ENCODE measurements around the gene CEACAM5.

Gene CEACAM5

GRCh38 chr19:41708481-41708880, at the start of gene CEACAM5:
CEACAM5 (plus strand) TSS chr19:41708626; CDS start chr19:41708732, 106 bp downstream.
- no peak within 1 kb of the TSS for H3K4me3 ChIP-seq (ENCODE audit: low read depth, low read length)
- H3K4me1 ChIP-seq (ENCODE audit: control insufficient read depth, insufficient read depth, low read length): no peaks in the 10 kb centered on the region
- no peak within 1 kb of the TSS for H3K9ac ChIP-seq (ENCODE audit: low read depth, low read length)
- H3K36me3 ChIP-seq (ENCODE audit: control insufficient read depth, insufficient read depth, low read length): no peaks in the 10 kb centered on the region
- no peaks in the 10 kb centered on the region for H3K9me3 ChIP-seq (ENCODE audit: control insufficient read depth, insufficient read depth, low read length)
- peaks cover 4% of the 10 kb centered on the region for H3K27me3 ChIP-seq (ENCODE audit: control insufficient read depth, insufficient read depth, low read length)

GRCh38 chr19:41666075-41666474, 42.4 kb upstream of the CEACAM5 start:
- no peak overlapping the region for H3K4me3 ChIP-seq (ENCODE audit: low read depth, low read length)
- no peaks in the 10 kb centered on the region for H3K27me3 ChIP-seq (ENCODE audit: control insufficient read depth, insufficient read depth, low read length)
- H3K4me1 ChIP-seq (ENCODE audit: control insufficient read depth, insufficient read depth, low read length): no peaks in the 10 kb centered on the region
- no peaks in the 10 kb centered on the region for H3K36me3 ChIP-seq (ENCODE audit: control insufficient read depth, insufficient read depth, low read length)
- no peaks in the 10 kb centered on the region for H3K9me3 ChIP-seq (ENCODE audit: control insufficient read depth, insufficient read depth, low read length)
- H3K9ac ChIP-seq (ENCODE audit: low read depth, low read length): no peak overlapping the region

GRCh38 chr19:41668315-41668714, 40.1 kb upstream of the CEACAM5 start:
- H3K36me3 ChIP-seq (ENCODE audit: control insufficient read depth, insufficient read depth, low read length): no peaks in the 10 kb centered on the region
- H3K9ac ChIP-seq (ENCODE audit: low read depth, low read length): no peak overlapping the region
- H3K9me3 ChIP-seq (ENCODE audit: control insufficient read depth, insufficient read depth, low read length): no peaks in the 10 kb centered on the region
- no peaks in the 10 kb centered on the region for H3K27me3 ChIP-seq (ENCODE audit: control insufficient read depth, insufficient read depth, low read length)
- H3K4me3 ChIP-seq (ENCODE audit: low read depth, low read length): no peak overlapping the region
- H3K4me1 ChIP-seq (ENCODE audit: control insufficient read depth, insufficient read depth, low read length): no peaks in the 10 kb centered on the region

DNA sequence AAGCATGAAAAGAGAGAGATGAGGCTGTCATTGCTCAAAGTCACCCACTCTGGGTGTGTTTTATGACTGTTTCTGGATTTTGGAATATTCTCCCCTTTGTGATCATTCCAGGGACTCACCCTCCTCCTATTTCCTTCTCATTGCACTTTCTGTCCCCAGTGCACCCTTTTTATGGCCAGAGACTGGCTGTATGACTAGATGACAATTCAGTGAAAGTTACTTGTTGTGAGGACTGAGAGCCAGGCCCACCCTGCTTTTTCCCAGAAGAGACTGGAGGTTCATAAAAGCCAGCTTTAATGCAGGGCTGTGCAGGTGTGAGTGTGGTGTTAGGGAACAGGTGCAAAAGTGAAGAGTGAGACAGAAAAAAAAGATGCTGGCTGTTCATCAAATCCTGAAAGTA, 37.7 kb upstream of the CEACAM5 start:
- Histone ChIP-seq H3K9ac (ENCODE audit: low read depth, low read length) (no peak overlapping the region), H3K4me3 (ENCODE audit: low read depth, low read length) (no peak overlapping the region), H3K4me1 (ENCODE audit: control insufficient read depth, insufficient read depth, low read length) (no peaks in the 10 kb centered on the region), H3K27me3 (ENCODE audit: control insufficient read depth, insufficient read depth, low read length) (no peaks in the 10 kb centered on the region), H3K36me3 (ENCODE audit: control insufficient read depth, insufficient read depth, low read length) (no peaks in the 10 kb centered on the region), H3K9me3 (ENCODE audit: control insufficient read depth, insufficient read depth, low read length) (no peaks in the 10 kb centered on the region)

DNA sequence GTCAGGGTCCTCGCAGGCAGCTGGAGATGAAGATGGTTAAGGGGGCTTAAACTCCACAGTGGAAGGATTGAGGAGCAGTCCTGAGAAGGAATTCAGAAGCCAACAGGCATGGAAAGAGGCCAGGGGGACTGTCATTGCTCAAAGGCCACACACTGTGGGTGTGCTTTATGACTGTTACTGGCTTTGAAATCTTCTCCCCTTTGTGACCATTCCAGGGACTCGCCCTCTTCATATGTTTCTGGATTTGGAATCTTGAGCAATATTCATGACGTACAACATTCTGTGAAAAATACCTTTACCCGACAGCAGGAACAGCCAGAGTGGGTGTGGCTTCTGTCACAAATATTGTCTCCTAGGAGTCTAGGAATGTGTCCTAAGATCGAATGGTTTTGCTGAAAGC, 36.9 kb upstream of the CEACAM5 start:
- no peak overlapping the region for H3K9ac ChIP-seq (ENCODE audit: low read depth, low read length)
- H3K27me3 ChIP-seq (ENCODE audit: control insufficient read depth, insufficient read depth, low read length): no peaks in the 10 kb centered on the region
- H3K4me3 ChIP-seq (ENCODE audit: low read depth, low read length): no peak overlapping the region
- no peaks in the 10 kb centered on the region for H3K36me3 ChIP-seq (ENCODE audit: control insufficient read depth, insufficient read depth, low read length)
- no peaks in the 10 kb centered on the region for H3K9me3 ChIP-seq (ENCODE audit: control insufficient read depth, insufficient read depth, low read length)
- H3K4me1 ChIP-seq (ENCODE audit: control insufficient read depth, insufficient read depth, low read length): no peaks in the 10 kb centered on the region

DNA sequence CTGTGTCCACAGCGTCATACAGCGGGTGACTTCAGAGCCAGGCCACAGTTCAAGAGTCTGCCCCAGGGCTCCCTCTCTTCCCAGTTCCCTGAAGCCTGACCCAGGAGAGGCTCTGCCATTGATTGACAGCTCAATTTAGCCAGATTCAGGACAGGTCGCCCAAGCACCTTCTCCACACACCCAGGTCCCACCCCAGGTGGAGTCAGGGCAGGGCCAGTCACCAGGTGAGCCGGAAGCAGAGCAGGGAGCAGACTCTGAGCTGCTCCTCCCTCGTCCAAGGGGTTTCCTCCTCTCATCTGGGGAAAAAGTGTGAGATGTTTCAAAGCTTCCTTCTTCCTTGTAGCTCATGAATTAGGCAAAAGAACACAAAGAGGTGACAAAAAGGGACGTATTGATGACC, 26.0 kb upstream of the CEACAM5 start:
- no peak overlapping the region for H3K4me3 ChIP-seq (ENCODE audit: low read depth, low read length)
- peaks cover 2% of the 10 kb centered on the region for H3K27me3 ChIP-seq (ENCODE audit: control insufficient read depth, insufficient read depth, low read length)
- H3K9ac ChIP-seq (ENCODE audit: low read depth, low read length): no peak overlapping the region
- H3K36me3 ChIP-seq (ENCODE audit: control insufficient read depth, insufficient read depth, low read length): no peaks in the 10 kb centered on the region
- no peaks in the 10 kb centered on the region for H3K4me1 ChIP-seq (ENCODE audit: control insufficient read depth, insufficient read depth, low read length)
- no peaks in the 10 kb centered on the region for H3K9me3 ChIP-seq (ENCODE audit: control insufficient read depth, insufficient read depth, low read length)

DNA sequence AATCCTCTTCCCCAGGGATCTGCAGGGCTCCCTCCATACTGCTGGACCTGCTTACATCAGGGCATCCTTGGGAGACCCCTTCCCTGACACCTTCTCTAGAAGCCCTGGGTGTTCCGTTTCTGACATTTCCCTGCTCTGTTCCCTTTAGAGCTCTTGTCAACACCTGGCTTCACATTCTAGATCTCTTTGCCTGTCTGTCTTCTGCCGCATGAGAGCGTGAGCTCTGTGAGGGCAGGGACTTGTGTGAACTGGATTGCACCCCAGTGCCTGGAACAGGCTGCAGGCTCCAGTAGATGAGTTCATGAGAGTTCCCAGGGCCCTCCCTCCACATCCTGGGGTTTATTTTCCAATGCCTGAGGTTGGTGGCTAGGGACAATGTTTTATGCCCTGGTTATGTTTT, 21.0 kb upstream of the CEACAM5 start:
- H3K4me1 ChIP-seq (ENCODE audit: control insufficient read depth, insufficient read depth, low read length): peaks cover 2% of the 10 kb centered on the region
- H3K4me3 ChIP-seq (ENCODE audit: low read depth, low read length): no peak overlapping the region
- H3K36me3 ChIP-seq (ENCODE audit: control insufficient read depth, insufficient read depth, low read length): no peaks in the 10 kb centered on the region
- no peaks in the 10 kb centered on the region for H3K9me3 ChIP-seq (ENCODE audit: control insufficient read depth, insufficient read depth, low read length)
- H3K27me3 ChIP-seq (ENCODE audit: control insufficient read depth, insufficient read depth, low read length): peaks cover 9% of the 10 kb centered on the region
- H3K9ac ChIP-seq (ENCODE audit: low read depth, low read length): no peak overlapping the region

GRCh38 chr19:41688098-41688497, 20.3 kb upstream of the CEACAM5 start, which contains the start of gene CEACAM7:
CEACAM7 (minus strand) TSS chr19:41688270; CDS start chr19:41688165, 105 bp downstream.
- H3K27me3 ChIP-seq (ENCODE audit: control insufficient read depth, insufficient read depth, low read length): peaks cover 10% of the 10 kb centered on the region
- H3K4me3 ChIP-seq (ENCODE audit: low read depth, low read length): no peak within 1 kb of the TSS
- no peak within 1 kb of the TSS for H3K9ac ChIP-seq (ENCODE audit: low read depth, low read length)
- no peaks in the 10 kb centered on the region for H3K36me3 ChIP-seq (ENCODE audit: control insufficient read depth, insufficient read depth, low read length)
- peaks cover 2% of the 10 kb centered on the region for H3K4me1 ChIP-seq (ENCODE audit: control insufficient read depth, insufficient read depth, low read length)
- H3K9me3 ChIP-seq (ENCODE audit: control insufficient read depth, insufficient read depth, low read length): no peaks in the 10 kb centered on the region

- H3K36me3 ChIP-seq (ENCODE audit: control insufficient read depth, insufficient read depth, low read length): no peaks in the 10 kb centered on the region
- no peak overlapping the region for H3K4me3 ChIP-seq (ENCODE audit: low read depth, low read length)
- H3K9ac ChIP-seq (ENCODE audit: low read depth, low read length): no peak overlapping the region
- H3K9me3 ChIP-seq (ENCODE audit: control insufficient read depth, insufficient read depth, low read length): no peaks in the 10 kb centered on the region
- H3K27me3 ChIP-seq (ENCODE audit: control insufficient read depth, insufficient read depth, low read length): peaks cover 10% of the 10 kb centered on the region
- peaks cover 2% of the 10 kb centered on the region for H3K4me1 ChIP-seq (ENCODE audit: control insufficient read depth, insufficient read depth, low read length)
Measured at GRCh38 chr19:41688687-41689086, 19.7 kb upstream of the CEACAM5 start.

GRCh38 chr19:41689993-41690800, 18.2 kb upstream of the CEACAM5 start:
- Histone ChIP-seq H3K4me3 (ENCODE audit: low read depth, low read length) (no peak overlapping the region), H3K4me1 (ENCODE audit: control insufficient read depth, insufficient read depth, low read length) (peaks cover 2% of the 10 kb centered on the region), H3K27me3 (ENCODE audit: control insufficient read depth, insufficient read depth, low read length) (peaks cover 11% of the 10 kb centered on the region), H3K36me3 (ENCODE audit: control insufficient read depth, insufficient read depth, low read length) (no peaks in the 10 kb centered on the region), H3K9ac (ENCODE audit: low read depth, low read length) (no peak overlapping the region), H3K9me3 (ENCODE audit: control insufficient read depth, insufficient read depth, low read length) (no peaks in the 10 kb centered on the region)

DNA sequence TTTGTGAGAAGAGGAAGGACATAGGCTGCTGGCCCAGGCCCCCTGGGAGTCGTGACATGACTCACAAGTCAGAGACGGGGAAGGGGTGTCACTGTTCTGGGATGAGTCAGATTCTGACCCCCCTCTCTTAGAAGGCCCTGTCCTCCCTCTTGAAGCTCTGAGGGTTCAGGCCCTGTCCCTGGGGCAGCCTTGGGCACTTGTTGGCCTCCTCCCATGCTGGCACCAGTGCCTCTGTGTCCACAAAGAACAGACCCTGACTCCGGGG, 17.7 kb upstream of the CEACAM5 start:
- no peak overlapping the region for H3K4me3 ChIP-seq (ENCODE audit: low read depth, low read length)
- peaks cover 2% of the 10 kb centered on the region for H3K4me1 ChIP-seq (ENCODE audit: control insufficient read depth, insufficient read depth, low read length)
- H3K27me3 ChIP-seq (ENCODE audit: control insufficient read depth, insufficient read depth, low read length): peaks cover 11% of the 10 kb centered on the region

DNA sequence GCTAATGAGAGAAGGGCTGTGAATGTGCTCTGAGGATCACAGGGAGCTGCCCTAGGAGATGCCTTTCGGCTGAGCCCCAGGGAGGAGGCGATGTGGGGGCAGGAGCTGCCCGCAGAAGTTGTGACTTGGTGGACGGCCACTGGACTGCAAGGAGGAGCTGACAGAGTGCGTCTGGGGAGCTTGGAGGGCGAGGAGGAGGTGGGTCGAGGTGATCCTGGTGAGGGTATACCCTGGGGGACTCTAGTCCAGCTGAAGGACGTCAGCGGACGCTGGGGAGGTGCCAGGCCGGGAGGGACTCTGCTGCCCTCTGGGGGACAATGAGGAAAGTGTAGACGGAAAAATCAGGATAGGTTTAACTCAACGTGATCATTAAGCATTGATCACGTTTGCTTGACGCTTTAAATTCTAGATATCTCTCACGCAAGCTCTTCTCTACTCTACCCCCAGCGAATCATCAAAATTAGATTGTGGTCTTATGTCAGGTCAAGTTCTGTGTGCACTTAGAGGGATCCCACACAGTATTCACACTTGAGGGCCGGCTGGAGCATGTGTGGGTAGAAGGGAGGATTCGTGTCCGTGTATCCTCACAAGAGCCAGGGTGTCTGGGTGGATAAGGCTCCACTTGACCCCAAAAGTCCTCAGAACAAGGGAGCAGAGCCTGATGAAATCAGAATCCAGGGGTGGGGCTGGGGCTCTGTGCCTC, 17.0 kb upstream of the CEACAM5 start:
- Histone ChIP-seq H3K4me1 (ENCODE audit: control insufficient read depth, insufficient read depth, low read length) (peaks cover 2% of the 10 kb centered on the region), H3K4me3 (ENCODE audit: low read depth, low read length) (peak overlapping the region; percentile 26), H3K9me3 (ENCODE audit: control insufficient read depth, insufficient read depth, low read length) (no peaks in the 10 kb centered on the region), H3K9ac (ENCODE audit: low read depth, low read length) (no peak overlapping the region), H3K27me3 (ENCODE audit: control insufficient read depth, insufficient read depth, low read length) (peaks cover 11% of the 10 kb centered on the region), H3K36me3 (ENCODE audit: control insufficient read depth, insufficient read depth, low read length) (no peaks in the 10 kb centered on the region)

More for the DNA sequence above, 17.7 kb upstream of the CEACAM5 start:
- no peaks in the 10 kb centered on the region for H3K9me3 ChIP-seq (ENCODE audit: control insufficient read depth, insufficient read depth, low read length)
- no peaks in the 10 kb centered on the region for H3K36me3 ChIP-seq (ENCODE audit: control insufficient read depth, insufficient read depth, low read length)
- no peak overlapping the region for H3K9ac ChIP-seq (ENCODE audit: low read depth, low read length)
